Common myeloid progenitor, CD34-positive (primary cell): ENCODE measurements around the gene KCTD14.
"Not testable (repeated sequence)": the region's sequence is repeated elsewhere in the genome, so short reads cannot be mapped to it uniquely, and the experiment has no call there.

ENCODE experiments used
- CTCF ChIA-PET: fragments of 350-600 bp; sonication (Branson Sonifier 250); formaldehyde crosslinking; loops from one replicate; lab custom pipeline; 2021; ENCODE audit warnings: antibody characterized with exemption; lab: Charles Lee
- POLR2A ChIA-PET: fragments of 350-600 bp; sonication (Branson Sonifier 250); formaldehyde crosslinking; loops from one replicate; lab custom pipeline; 2021; ENCODE audit warnings: antibody characterized with exemption; lab: Charles Lee
- DNase-seq, 3 donors: peaks; one replicate each; pipeline versions ENCODE4 v3.0.0 to v3.0.0-alpha.2; 2013
- H3K27ac ChIP-seq, 2 experiments: 1 replicate in 1 of 2; 2 replicates in 1 of 2; pipeline ENCODE4 v1.7.0; 2013; ENCODE audit warnings: inconsistent platforms in 2 of 2, low read length in 2 of 2, mild to moderate bottlenecking in 2 of 2, low read depth in 1 of 2, moderate library complexity in 1 of 2; ENCODE audit not compliant: severe bottlenecking in 2 of 2, insufficient read depth in 1 of 2, poor library complexity in 1 of 2
- H3K27me3 ChIP-seq, 5 experiments: replicated peaks in 2 of 5; 1 replicate in 3 of 5; 2 replicates in 2 of 5; pipeline versions ENCODE4 v1.6.1 to v1.7.0; 2013; ENCODE audit warnings: low read length in 4 of 5, mild to moderate bottlenecking in 2 of 5, moderate library complexity in 2 of 5, inconsistent platforms in 1 of 5; ENCODE audit not compliant: insufficient read depth in 5 of 5, control insufficient read depth in 4 of 5
- H3K36me3 ChIP-seq, 4 experiments: 1 replicate in 2 of 4; 2 replicates in 2 of 4; pipeline versions ENCODE4 v1.6.1 to v1.7.0; 2013; ENCODE audit warnings: low read length in 3 of 4, control low read depth in 1 of 4, mild to moderate bottlenecking in 1 of 4; ENCODE audit not compliant: control insufficient read depth in 4 of 4, insufficient read depth in 4 of 4
- H3K4me1 ChIP-seq, 4 experiments: 1 replicate in 3 of 4; 2 replicates in 1 of 4; pipeline versions ENCODE4 v1.6.1 to v1.7.1; 2013; ENCODE audit warnings: low read length in 3 of 4, mild to moderate bottlenecking in 3 of 4, control low read depth in 1 of 4, inconsistent platforms in 1 of 4, moderate library complexity in 1 of 4; ENCODE audit not compliant: control insufficient read depth in 4 of 4, insufficient read depth in 4 of 4; ENCODE audit errors: control extremely low read depth in 1 of 4
- H3K4me3 ChIP-seq, 7 experiments: 1 replicate in 4 of 7; 2 replicates in 3 of 7; pipeline versions ENCODE4 v1.5.1 to v1.7.0; 2013; ENCODE audit warnings: mild to moderate bottlenecking in 7 of 7, low read length in 6 of 7, moderate library complexity in 6 of 7, inconsistent platforms in 2 of 7, low read depth in 2 of 7, control low read depth in 1 of 7; ENCODE audit not compliant: insufficient read depth in 4 of 7, control insufficient read depth in 1 of 7; ENCODE audit errors: extremely low read depth in 1 of 7
- H3K9me3 ChIP-seq, 5 experiments: 1 replicate in 4 of 5; 2 replicates in 1 of 5; pipeline versions ENCODE4 v1.6.1 to v1.7.1; 2013; ENCODE audit warnings: low read length in 4 of 5, mild to moderate bottlenecking in 2 of 5, inconsistent platforms in 1 of 5, low read depth in 1 of 5, moderate library complexity in 1 of 5; ENCODE audit not compliant: control insufficient read depth in 4 of 5, insufficient read depth in 2 of 5; ENCODE audit errors: control extremely low read depth in 1 of 5
- WGBS: methylation state at CpG from one replicate; pipeline ENCODE4 v1.1.5; 2013; ENCODE audit not compliant: insufficient coverage; 5-methylcytosine and 5-hydroxymethylcytosine counted together

KCTD14 gene

GRCh38 chr11:77994434-77995362 is 28.4 kb downstream of the KCTD14 start, which contains the start of gene INTS4:
INTS4 (minus strand) TSS chr11:77994668; CDS start chr11:77994643, 25 bp downstream.
- no peaks in the 10 kb centered on the region for H3K9me3 ChIP-seq
- peaks cover 4 to 15% (median 13%) of the 10 kb centered on the region in 4 experiments for H3K36me3 ChIP-seq
- H3K27ac ChIP-seq, result peak within 1 kb of the TSS; percentile 75 to 88
- CTCF ChIA-PET, result interaction anchor here (0.6 to 1.3 kb wide), 9 partner anchors 9 to 570 kb away, joined by 3 to 5 read pairs (median 3); no protein-coding TSS in a partner anchor
- H3K27me3 ChIP-seq, result no peaks in the 10 kb centered on the region
- peak within 1 kb of the TSS; percentile 63 to 99 (median 94) for H3K4me3 ChIP-seq
- peak; percentile 100 for DNase-seq
- under 1% methylated on average over 45 of the region's 47 CpGs for WGBS
- POLR2A ChIA-PET, result interaction anchor here (0.9 kb wide), 1 partner anchor 13 kb away, joined by 6 read pairs; no protein-coding TSS in a partner anchor
- H3K4me1 ChIP-seq, result peaks cover 12 to 20% (median 16%) of the 10 kb centered on the region in 4 experiments

GRCh38 chr11:77993902-77994301 is 29.2 kb downstream of the KCTD14 start:
- ChIA-PET POLR2A (interaction anchor here (0.7 to 0.9 kb wide), 2 partner anchors 12 to 398 kb away, joined by 3 to 6 read pairs; no protein-coding TSS in a partner anchor), CTCF (interaction anchor here (1.0 to 1.2 kb wide), 2 partner anchors 52 to 174 kb away, joined by 3 to 4 read pairs; no protein-coding TSS in a partner anchor)
- no peak for DNase-seq
- Histone ChIP-seq H3K27ac (peak overlapping the region; percentile 75 to 88), H3K9me3 (no peaks in the 10 kb centered on the region), H3K36me3 (peaks cover 4 to 23% (median 15%) of the 10 kb centered on the region in 4 experiments), H3K4me3 (peak overlapping the region; percentile 63 to 99 (median 94)), H3K4me1 (peaks cover 12 to 20% (median 16%) of the 10 kb centered on the region in 4 experiments), H3K27me3 (no peaks in the 10 kb centered on the region)
- 10% methylated on average over 5 of the region's 11 CpGs for WGBS

GRCh38 chr11:77990981-77991380 is 32.1 kb downstream of the KCTD14 start:
- Histone ChIP-seq H3K9me3 (no peaks in the 10 kb centered on the region), H3K36me3 (peaks cover 4 to 46% (median 27%) of the 10 kb centered on the region in 4 experiments), H3K27me3 (no peaks in the 10 kb centered on the region), H3K4me3 (no peak overlapping the region), H3K27ac (no peak overlapping the region), H3K4me1 (peaks cover 12 to 20% (median 16%) of the 10 kb centered on the region in 4 experiments)
- WGBS, result 100% methylated on average over 3 of the region's 5 CpGs
- DNase-seq, result no peak
- POLR2A ChIA-PET, result no interaction called here
- CTCF ChIA-PET, result no interaction called here

GRCh38 chr11:77986456-77986855 is 36.6 kb downstream of the KCTD14 start:
- H3K27me3 ChIP-seq, CTCF ChIA-PET, H3K27ac ChIP-seq, H3K4me1 ChIP-seq, H3K4me3 ChIP-seq, POLR2A ChIA-PET, DNase-seq, H3K9me3 ChIP-seq: not testable (repeated sequence)
- H3K36me3 ChIP-seq, result peaks cover 4 to 50% (median 34%) of the 10 kb centered on the region in 4 experiments
- 96% methylated on average over 3 of the region's 8 CpGs for WGBS

GRCh38 chr11:77981346-77981947 is 41.6 kb downstream of the KCTD14 start:
- ChIA-PET CTCF (interaction anchor here (1.3 to 1.5 kb wide), 2 partner anchors 15 to 65 kb away, joined by 3 read pairs; no protein-coding TSS in a partner anchor), POLR2A (interaction anchor here (0.6 kb wide), 1 partner anchor 13 kb away, joined by 6 read pairs; the partner anchor contains the start of gene INTS4)
- no peak overlapping the region for H3K4me3 ChIP-seq
- no CpG with 5 or more reads among the region's 2 CpGs for WGBS
- H3K4me1 ChIP-seq, result no peaks in the 10 kb centered on the region
- H3K36me3 ChIP-seq, result peaks cover 4 to 43% (median 23%) of the 10 kb centered on the region in 4 experiments
- H3K27ac ChIP-seq, result no peak overlapping the region
- DNase-seq, result no peak
- H3K27me3 ChIP-seq, result no peaks in the 10 kb centered on the region
- H3K9me3 ChIP-seq, result no peaks in the 10 kb centered on the region

- Histone ChIP-seq H3K27ac (no peak overlapping the region), H3K27me3 (no peaks in the 10 kb centered on the region), H3K4me3 (no peak overlapping the region), H3K36me3 (peaks cover 2 to 23% (median 13%) of the 10 kb centered on the region in 4 experiments), H3K9me3 (peaks cover 0 to 2% (median 0%) of the 10 kb centered on the region in 5 experiments), H3K4me1 (no peaks in the 10 kb centered on the region)
- ChIA-PET CTCF (no interaction called here), POLR2A (no interaction called here)
- DNase-seq, result no peak
- WGBS, result no CpG with 5 or more reads among the region's 2 CpGs
Observed at GRCh38 chr11:77968337-77968736, 54.7 kb downstream of the KCTD14 start.
